ENCODE measurements around the gene DTNBP1. TPM values are rescaled to one million over a fixed set of nuclear protein-coding genes. Genes with fewer than 3 reads are reported as not detected.

The DTNBP1 gene
- total RNA-seq, 2 donors from 2014 or later: 11.5 to 30.8 TPM

DNA sequence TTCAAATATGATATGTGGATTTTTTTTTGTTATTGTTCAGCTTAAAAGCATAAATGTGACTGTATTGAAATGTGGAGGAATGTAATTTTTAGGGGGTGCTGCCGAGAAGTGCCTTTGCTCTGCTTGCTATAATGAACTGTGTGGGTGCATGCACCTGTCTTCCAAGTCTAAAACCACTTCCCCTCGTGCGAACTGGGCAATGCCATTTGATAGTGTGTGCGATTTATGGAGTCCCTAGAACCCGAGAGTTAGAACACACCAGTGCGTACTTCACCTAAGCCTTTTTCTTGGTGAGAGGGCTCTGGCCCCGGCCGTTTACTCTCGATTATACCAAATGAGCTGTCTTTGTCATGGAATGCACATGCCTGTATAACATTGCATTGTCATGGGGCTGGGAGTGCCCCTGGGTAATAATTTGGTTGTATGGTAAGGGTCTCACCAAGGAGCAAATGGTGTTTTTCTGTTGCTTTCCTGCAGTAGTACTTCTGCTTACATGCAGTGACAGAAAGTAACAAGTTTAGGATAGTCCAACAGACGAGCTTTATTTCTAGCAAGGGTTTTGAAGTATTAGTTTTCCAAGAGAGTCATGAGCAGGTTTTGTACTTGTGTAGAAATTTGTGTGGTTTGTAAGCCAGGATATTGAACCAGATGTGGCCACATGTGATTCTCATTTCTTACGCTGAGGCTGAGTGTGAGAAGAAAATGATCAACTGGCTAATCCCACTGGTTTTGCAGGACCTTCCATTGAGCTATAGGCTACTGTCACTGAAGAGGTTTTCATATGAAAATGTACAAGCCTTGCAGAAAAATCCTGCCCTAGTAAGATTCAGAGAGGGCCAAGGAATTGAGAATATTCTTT, 172.4 kb downstream of the DTNBP1 start:
- TF ChIP-seq, protein P1, sequence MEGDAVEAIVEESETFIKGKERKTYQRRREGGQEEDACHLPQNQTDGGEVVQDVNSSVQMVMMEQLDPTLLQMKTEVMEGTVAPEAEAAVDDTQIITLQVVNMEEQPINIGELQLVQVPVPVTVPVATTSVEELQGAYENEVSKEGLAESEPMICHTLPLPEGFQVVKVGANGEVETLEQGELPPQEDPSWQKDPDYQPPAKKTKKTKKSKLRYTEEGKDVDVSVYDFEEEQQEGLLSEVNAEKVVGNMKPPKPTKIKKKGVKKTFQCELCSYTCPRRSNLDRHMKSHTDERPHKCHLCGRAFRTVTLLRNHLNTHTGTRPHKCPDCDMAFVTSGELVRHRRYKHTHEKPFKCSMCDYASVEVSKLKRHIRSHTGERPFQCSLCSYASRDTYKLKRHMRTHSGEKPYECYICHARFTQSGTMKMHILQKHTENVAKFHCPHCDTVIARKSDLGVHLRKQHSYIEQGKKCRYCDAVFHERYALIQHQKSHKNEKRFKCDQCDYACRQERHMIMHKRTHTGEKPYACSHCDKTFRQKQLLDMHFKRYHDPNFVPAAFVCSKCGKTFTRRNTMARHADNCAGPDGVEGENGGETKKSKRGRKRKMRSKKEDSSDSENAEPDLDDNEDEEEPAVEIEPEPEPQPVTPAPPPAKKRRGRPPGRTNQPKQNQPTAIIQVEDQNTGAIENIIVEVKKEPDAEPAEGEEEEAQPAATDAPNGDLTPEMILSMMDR (IDR thresholded peaks at IDR 0.05): no peak
- ATAC-seq (ENCODE audit: insufficient number of reproducible peaks, low FRiP score, low read depth): no peak
- peaks cover 4 to 14% of the 10 kb centered on the region in 2 donors for H3K4me1 ChIP-seq (ENCODE audit: control insufficient read depth in 1 of 2, low read depth in 2 of 2)
- peaks cover 17% of the 10 kb centered on the region for H3K36me3 ChIP-seq
- no peaks in the 10 kb centered on the region for H3K9me3 ChIP-seq
- DNase-seq (ENCODE audit: low spot score): no peak
- no peaks in the 10 kb centered on the region for H3K27me3 ChIP-seq (replicated peaks; ENCODE audit: insufficient read depth)
- no peak overlapping the region for H3K27ac ChIP-seq
- H3K4me3 ChIP-seq: no peak overlapping the region

DNA sequence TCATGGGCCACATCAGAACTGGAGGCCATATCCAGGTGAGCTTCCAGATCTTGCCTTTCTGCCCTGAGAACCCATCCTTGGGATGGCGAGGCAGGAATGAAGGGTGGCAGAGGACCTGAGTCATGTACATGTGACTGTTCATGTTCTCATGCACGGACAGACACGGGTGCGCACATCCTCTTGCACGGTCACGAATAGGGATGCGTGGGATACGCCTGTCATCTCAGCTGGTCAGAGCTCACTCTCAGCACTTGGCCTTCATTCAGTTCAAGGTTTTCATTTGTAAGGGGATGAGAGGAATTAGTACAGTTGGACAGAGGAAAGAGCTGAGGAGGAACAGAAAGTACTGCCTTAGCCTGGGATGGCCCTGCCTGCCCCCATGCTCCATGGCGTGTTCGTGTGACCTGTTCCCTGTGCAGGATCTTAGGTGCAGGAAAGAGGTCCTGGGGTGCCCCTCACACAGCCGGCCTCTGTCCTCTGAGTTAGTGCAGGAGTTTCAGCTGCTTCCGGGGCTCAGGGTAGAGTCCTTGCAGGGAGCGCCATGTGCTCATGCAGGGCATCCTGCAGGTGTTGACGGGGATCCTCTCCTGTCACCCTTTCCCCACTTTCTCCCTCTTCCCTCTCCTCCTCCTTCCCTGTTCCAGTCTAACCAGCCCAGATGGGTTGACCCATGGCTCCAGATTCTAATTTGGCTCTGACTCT, 173.4 kb downstream of the DTNBP1 start:
- TF ChIP-seq, protein P1 (IDR thresholded peaks at IDR 0.05): no peak
- no peak overlapping the region for H3K4me3 ChIP-seq
- no peaks in the 10 kb centered on the region for H3K9me3 ChIP-seq
- no peak for ATAC-seq (ENCODE audit: insufficient number of reproducible peaks, low FRiP score, low read depth)
- peaks cover 17% of the 10 kb centered on the region for H3K36me3 ChIP-seq
- H3K27me3 ChIP-seq (replicated peaks; ENCODE audit: insufficient read depth): no peaks in the 10 kb centered on the region
- no peak overlapping the region for H3K27ac ChIP-seq
- no peak for DNase-seq (ENCODE audit: low spot score)
- peaks cover 4 to 6% of the 10 kb centered on the region in 2 donors for H3K4me1 ChIP-seq (ENCODE audit: control insufficient read depth in 1 of 2, low read depth in 2 of 2)

DNA sequence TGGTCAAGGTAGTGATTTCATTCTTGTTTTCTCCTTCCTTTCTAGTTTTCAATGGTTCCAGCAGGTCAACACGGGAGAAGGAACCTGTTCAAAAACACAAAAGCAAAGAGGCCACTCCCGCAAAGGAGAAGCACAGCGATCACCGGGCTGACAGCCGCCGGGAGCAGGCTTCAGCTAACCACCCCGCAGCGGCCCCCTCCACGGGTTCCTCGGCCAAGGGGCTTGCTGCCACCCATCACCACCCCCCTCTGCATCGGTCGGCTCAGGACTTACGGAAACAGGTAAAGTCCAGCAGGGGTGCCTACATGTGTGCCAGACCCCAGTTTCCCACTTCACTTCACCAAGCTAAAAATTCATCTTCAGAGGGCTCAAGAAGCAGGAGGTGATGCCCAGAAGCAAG, 175.6 kb downstream of the DTNBP1 start:
- Histone ChIP-seq H3K4me1 (ENCODE audit: control insufficient read depth in 1 of 2, low read depth in 2 of 2) (peaks cover 4 to 6% of the 10 kb centered on the region in 2 donors), H3K4me3 (no peak overlapping the region), H3K36me3 (peaks cover 17% of the 10 kb centered on the region), H3K9me3 (no peaks in the 10 kb centered on the region), H3K27me3 (replicated peaks; ENCODE audit: insufficient read depth) (no peaks in the 10 kb centered on the region), H3K27ac (no peak overlapping the region)
- ATAC-seq (ENCODE audit: insufficient number of reproducible peaks, low FRiP score, low read depth) (no peak), DNase-seq (ENCODE audit: low spot score) (no peak)
- TF ChIP-seq, protein P1 (IDR thresholded peaks at IDR 0.05): no peak

DNA sequence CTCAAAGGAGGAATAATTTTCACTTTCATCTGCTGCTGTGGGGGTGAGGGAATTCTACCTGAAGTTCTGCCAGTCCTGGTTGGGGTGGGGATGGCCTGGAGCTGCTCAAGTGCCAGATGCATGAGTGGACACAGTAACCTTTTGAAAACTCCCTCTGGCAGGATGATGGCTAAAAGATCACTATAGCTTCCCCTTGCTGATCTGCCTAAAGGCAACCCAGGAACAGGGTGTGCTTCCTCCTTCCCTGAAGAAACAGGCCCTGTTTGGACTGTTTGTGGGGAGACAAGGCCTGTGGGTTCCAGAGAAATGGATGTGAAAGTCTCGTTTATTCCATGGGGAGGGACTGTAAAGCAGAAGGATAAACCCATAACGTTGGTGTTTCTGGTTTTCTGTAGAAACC, 176.9 kb downstream of the DTNBP1 start:
- Histone ChIP-seq H3K27me3 (replicated peaks; ENCODE audit: insufficient read depth) (no peaks in the 10 kb centered on the region), H3K4me3 (no peak overlapping the region), H3K9me3 (no peaks in the 10 kb centered on the region), H3K4me1 (ENCODE audit: control insufficient read depth in 1 of 2, low read depth in 2 of 2) (peaks cover 0 to under 1% of the 10 kb centered on the region in 2 donors), H3K36me3 (peaks cover 17% of the 10 kb centered on the region), H3K27ac (no peak overlapping the region)
- ATAC-seq (ENCODE audit: insufficient number of reproducible peaks, low FRiP score, low read depth) (no peak), DNase-seq (ENCODE audit: low spot score) (no peak)
- TF ChIP-seq, protein P1 (IDR thresholded peaks at IDR 0.05): no peak

DNA sequence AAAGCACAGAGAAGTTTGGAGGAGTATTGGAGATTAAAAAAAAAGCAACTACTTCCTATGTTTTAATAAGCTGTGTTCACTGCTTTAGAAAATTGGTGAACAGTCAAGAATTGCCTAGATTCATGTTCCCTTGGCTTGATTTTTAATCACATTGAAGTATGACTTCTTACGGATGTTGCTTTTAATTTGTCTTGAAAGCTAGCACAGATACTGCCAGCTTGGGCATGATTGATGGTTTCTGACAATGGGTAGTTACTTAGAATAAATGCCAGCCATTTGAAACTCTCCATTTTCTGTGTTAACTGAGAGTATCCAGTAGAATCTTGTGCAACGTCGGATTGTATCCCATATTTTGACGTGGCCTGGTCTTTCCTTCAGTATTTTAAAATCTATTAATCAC, 178.0 kb downstream of the DTNBP1 start:
- peaks cover 17% of the 10 kb centered on the region for H3K36me3 ChIP-seq
- H3K9me3 ChIP-seq: no peaks in the 10 kb centered on the region
- H3K27me3 ChIP-seq (replicated peaks; ENCODE audit: insufficient read depth): no peaks in the 10 kb centered on the region
- DNase-seq (ENCODE audit: low spot score) (no peak), ATAC-seq (ENCODE audit: insufficient number of reproducible peaks, low FRiP score, low read depth) (no peak)
- peaks cover 0 to 11% of the 10 kb centered on the region in 2 donors for H3K4me1 ChIP-seq (ENCODE audit: control insufficient read depth in 1 of 2, low read depth in 2 of 2)
- H3K27ac ChIP-seq: no peak overlapping the region
- TF ChIP-seq, protein P1 (IDR thresholded peaks at IDR 0.05): no peak
- H3K4me3 ChIP-seq: no peak overlapping the region
